ENCODE data around the gene GSE1.
A peak's percentile ranks its signal among the peaks of the same experiment; 100 is the strongest.

GSE1 gene

DNA sequence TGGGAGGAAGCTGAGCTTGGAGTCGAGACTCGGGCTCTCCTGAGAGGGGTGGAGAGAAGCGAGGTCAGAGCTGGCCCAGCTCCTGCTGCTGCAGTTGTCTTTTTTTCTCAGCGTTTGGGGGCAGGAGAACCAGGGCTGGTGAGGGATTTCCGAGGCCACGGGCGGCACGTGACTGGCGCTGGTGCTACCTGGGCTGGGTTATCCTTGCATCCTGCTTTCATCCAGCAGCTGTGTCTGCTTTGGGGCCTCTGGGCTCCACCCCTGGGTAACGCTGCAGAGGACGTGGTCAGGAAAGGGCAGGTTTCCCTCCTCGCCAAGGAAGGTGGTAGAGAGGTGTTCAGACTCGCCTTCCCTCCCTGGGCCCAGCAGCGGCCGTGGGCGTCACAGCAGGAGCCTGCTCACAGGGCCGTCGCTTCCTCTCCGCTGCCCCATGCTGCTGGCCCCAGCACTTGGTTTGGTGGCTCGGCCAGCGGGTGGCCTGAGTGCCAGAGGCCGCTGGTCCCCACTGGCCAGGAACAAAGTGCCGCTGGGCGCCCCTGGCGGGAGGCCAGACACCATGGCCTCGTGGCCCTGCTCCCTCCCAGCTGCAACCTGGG lies 22.5 kb downstream of the GSE1 start:
- Histone ChIP-seq H3K4me1 (ENCODE audit: control insufficient read depth, insufficient read depth, low read length) (no peaks in the 10 kb centered on the region), H3K4me3 (ENCODE audit: low read depth, low read length) (no peak overlapping the region), H3K27ac (ENCODE audit: extremely low read depth, low read depth, low read length) (no peak overlapping the region), H3K9me3 (ENCODE audit: control insufficient read depth, insufficient read depth, low read depth, low read length) (no peaks in the 10 kb centered on the region), H3K36me3 (ENCODE audit: control insufficient read depth in 2 of 2, insufficient read depth in 1 of 2, low read length in 2 of 2) (peaks cover 0 to 82% of the 10 kb centered on the region in 2 experiments; a peak in 1 of 3 replicates)
- POLR2A ChIA-PET, result no interaction called here
- CTCF ChIA-PET, result interaction anchor here (1.5 kb wide), 1 partner anchor 20 kb away, joined by 7 read pairs; no protein-coding TSS in a partner anchor
- TF ChIP-seq ZNF133 (tag by site-specific recombination; IDR thresholded peaks at IDR 0.05), result no peak
- peak; percentile 85 for TF ChIP-seq ZIC2 (tag by site-specific recombination; IDR thresholded peaks at IDR 0.05)
- no peak for TF ChIP-seq ZNF76 (tag by site-specific recombination; IDR thresholded peaks at IDR 0.05; ENCODE audit: borderline replicate concordance, low read depth)

DNA sequence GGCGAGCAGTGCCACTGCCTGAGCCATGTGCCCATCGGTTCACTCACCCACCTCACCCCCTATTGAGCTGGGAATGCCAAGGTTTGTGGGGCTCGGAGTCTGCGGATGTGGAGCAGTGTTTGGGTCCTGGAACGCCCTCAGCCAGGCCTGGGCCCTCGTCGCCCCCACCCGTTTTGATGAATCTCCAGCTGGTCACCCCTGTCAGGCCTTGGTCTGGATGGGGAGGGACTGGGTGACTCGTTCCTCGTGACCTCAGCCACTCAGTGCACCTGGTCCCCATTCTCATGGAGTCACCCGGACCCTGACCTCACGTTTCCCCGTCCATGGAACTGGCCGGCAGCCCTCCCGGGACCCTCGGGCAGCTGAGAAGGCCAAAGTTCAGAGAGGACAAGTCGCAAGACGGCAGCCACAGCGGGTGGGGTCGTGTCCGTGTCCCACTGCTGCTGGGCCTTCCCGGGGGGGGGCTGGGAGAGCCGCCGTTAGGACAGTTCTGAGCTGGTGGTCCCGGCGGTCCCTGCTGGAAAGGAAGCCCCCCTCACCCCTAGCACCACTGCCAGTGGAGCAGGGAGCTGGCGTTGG lies 23.2 kb downstream of the GSE1 start:
- TF ChIP-seq ZNF37A (tag by site-specific recombination; IDR thresholded peaks at IDR 0.05) (no peak), EGR2 (tag by site-specific recombination; IDR thresholded peaks at IDR 0.05; ENCODE audit: low read depth) (no peak), ZNF423 (tag by site-specific recombination; IDR thresholded peaks at IDR 0.05) (no peak), SETDB1 (IDR thresholded peaks at IDR 0.05; ENCODE audit: insufficient read length, low read length) (no peak), KLF16 (tag by site-specific recombination; IDR thresholded peaks at IDR 0.05) (no peak), ZNF548 (tag by site-specific recombination; IDR thresholded peaks at IDR 0.05) (no peak), ZNF544 (tag by site-specific recombination; IDR thresholded peaks at IDR 0.05) (no peak), ZNF623 (tag by site-specific recombination; IDR thresholded peaks at IDR 0.05) (no peak), BCL11A (tag by site-specific recombination; IDR thresholded peaks at IDR 0.05; ENCODE audit: low read depth) (no peak), KLF10 (tag by site-specific recombination; IDR thresholded peaks at IDR 0.05) (no peak), ZEB2 (tag by site-specific recombination; IDR thresholded peaks at IDR 0.05) (no peak), TCF7L2 (IDR thresholded peaks at IDR 0.05; ENCODE audit: borderline replicate concordance, low read depth, low read length) (no peak), ZBTB48 (tag by site-specific recombination; IDR thresholded peaks at IDR 0.05) (no peak), ZIC2 (tag by site-specific recombination; IDR thresholded peaks at IDR 0.05) (no peak), ZNF707 (tag by site-specific recombination; IDR thresholded peaks at IDR 0.05) (no peak)
- TF ChIP-seq, protein P1, sequence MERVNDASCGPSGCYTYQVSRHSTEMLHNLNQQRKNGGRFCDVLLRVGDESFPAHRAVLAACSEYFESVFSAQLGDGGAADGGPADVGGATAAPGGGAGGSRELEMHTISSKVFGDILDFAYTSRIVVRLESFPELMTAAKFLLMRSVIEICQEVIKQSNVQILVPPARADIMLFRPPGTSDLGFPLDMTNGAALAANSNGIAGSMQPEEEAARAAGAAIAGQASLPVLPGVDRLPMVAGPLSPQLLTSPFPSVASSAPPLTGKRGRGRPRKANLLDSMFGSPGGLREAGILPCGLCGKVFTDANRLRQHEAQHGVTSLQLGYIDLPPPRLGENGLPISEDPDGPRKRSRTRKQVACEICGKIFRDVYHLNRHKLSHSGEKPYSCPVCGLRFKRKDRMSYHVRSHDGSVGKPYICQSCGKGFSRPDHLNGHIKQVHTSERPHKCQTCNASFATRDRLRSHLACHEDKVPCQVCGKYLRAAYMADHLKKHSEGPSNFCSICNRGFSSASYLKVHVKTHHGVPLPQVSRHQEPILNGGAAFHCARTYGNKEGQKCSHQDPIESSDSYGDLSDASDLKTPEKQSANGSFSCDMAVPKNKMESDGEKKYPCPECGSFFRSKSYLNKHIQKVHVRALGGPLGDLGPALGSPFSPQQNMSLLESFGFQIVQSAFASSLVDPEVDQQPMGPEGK (tag by site-specific recombination; IDR thresholded peaks at IDR 0.05), result no peak
- TF ChIP-seq, protein P2, sequence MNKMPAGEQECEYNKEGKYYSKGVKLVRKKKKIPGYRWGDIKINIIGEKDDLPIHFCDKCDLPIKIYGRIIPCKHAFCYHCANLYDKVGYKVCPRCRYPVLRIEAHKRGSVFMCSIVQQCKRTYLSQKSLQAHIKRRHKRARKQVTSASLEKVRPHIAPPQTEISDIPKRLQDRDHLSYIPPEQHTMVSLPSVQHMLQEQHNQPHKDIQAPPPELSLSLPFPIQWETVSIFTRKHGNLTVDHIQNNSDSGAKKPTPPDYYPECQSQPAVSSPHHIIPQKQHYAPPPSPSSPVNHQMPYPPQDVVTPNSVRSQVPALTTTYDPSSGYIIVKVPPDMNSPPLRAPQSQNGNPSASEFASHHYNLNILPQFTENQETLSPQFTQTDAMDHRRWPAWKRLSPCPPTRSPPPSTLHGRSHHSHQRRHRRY (tag by site-specific recombination; IDR thresholded peaks at IDR 0.05), result no peak
- TF ChIP-seq, protein P3, sequence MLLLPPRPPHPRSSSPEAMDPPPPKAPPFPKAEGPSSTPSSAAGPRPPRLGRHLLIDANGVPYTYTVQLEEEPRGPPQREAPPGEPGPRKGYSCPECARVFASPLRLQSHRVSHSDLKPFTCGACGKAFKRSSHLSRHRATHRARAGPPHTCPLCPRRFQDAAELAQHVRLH (tag by site-specific recombination; IDR thresholded peaks at IDR 0.05), result no peak
- TF ChIP-seq, protein P4, sequence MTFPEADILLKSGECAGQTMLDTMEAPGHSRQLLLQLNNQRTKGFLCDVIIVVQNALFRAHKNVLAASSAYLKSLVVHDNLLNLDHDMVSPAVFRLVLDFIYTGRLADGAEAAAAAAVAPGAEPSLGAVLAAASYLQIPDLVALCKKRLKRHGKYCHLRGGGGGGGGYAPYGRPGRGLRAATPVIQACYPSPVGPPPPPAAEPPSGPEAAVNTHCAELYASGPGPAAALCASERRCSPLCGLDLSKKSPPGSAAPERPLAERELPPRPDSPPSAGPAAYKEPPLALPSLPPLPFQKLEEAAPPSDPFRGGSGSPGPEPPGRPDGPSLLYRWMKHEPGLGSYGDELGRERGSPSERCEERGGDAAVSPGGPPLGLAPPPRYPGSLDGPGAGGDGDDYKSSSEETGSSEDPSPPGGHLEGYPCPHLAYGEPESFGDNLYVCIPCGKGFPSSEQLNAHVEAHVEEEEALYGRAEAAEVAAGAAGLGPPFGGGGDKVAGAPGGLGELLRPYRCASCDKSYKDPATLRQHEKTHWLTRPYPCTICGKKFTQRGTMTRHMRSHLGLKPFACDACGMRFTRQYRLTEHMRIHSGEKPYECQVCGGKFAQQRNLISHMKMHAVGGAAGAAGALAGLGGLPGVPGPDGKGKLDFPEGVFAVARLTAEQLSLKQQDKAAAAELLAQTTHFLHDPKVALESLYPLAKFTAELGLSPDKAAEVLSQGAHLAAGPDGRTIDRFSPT (tag by site-specific recombination; IDR thresholded peaks at IDR 0.05), result no peak
- H3K4me3 ChIP-seq (ENCODE audit: low read depth, low read length), result no peak overlapping the region
- ChIA-PET POLR2A (no interaction called here), CTCF (interaction anchor here (0.6 to 1.5 kb wide), 4 partner anchors 11 to 410 kb away, joined by 3 to 7 read pairs (median 4); no protein-coding TSS in a partner anchor)
- no peak overlapping the region for H3K27ac ChIP-seq (ENCODE audit: extremely low read depth, low read depth, low read length)
- peaks cover 0 to 82% of the 10 kb centered on the region in 2 experiments; a peak in 1 of 3 replicates for H3K36me3 ChIP-seq (ENCODE audit: control insufficient read depth in 2 of 2, insufficient read depth in 1 of 2, low read length in 2 of 2)
- H3K4me1 ChIP-seq (ENCODE audit: control insufficient read depth, insufficient read depth, low read length), result no peaks in the 10 kb centered on the region
- no peaks in the 10 kb centered on the region for H3K9me3 ChIP-seq (ENCODE audit: control insufficient read depth, insufficient read depth, low read depth, low read length)
